ENCODE measurements around the gene ZNF124. TPM values are rescaled to one million over a fixed set of nuclear protein-coding genes. Genes with fewer than 3 reads are reported as not detected.
"Not testable (repeated sequence)": the region's sequence is repeated elsewhere in the genome, so short reads cannot be mapped to it uniquely, and the experiment has no call there.

The ZNF124 gene
- total RNA-seq, 1 donor from 2014 or later: 21.1 TPM

GRCh38 chr1:247164694-247165093 lies 7.1 kb downstream of the ZNF124 start:
- no peaks in the 10 kb centered on the region for H3K36me3 ChIP-seq (ENCODE audit: control insufficient read depth, insufficient read depth, low read length)
- FAIRE-seq (no peak), DNase-seq (ENCODE audit: low read depth) (no peak)
- no peak overlapping the region for H3K4me3 ChIP-seq (ENCODE audit: low read depth, low read length)
- TF ChIP-seq CTCF (IDR thresholded peaks at IDR 0.05; ENCODE audit: insufficient read depth, low read length, severe bottlenecking): no peak
- no peaks in the 10 kb centered on the region for H3K27me3 ChIP-seq (ENCODE audit: control insufficient read depth, insufficient read depth, low read length)

GRCh38 chr1:247156787-247157232 lies 15.0 kb downstream of the ZNF124 start:
- no peak overlapping the region for H3K4me3 ChIP-seq (ENCODE audit: low read depth, low read length)
- no peak for DNase-seq (ENCODE audit: low read depth)
- H3K27me3 ChIP-seq (ENCODE audit: control insufficient read depth, insufficient read depth, low read length): no peaks in the 10 kb centered on the region
- peaks cover 5% of the 10 kb centered on the region for H3K36me3 ChIP-seq (ENCODE audit: control insufficient read depth, insufficient read depth, low read length)
- TF ChIP-seq CTCF (IDR thresholded peaks at IDR 0.05; ENCODE audit: insufficient read depth, low read length, severe bottlenecking): no peak
- FAIRE-seq: no peak

- Histone ChIP-seq H3K4me3 (ENCODE audit: low read depth, low read length) (no peak overlapping the region), H3K27me3 (ENCODE audit: control insufficient read depth, insufficient read depth, low read length) (no peaks in the 10 kb centered on the region), H3K36me3 (ENCODE audit: control insufficient read depth, insufficient read depth, low read length) (no peaks in the 10 kb centered on the region)
- DNase-seq (ENCODE audit: low read depth) (no peak), FAIRE-seq (no peak)
- TF ChIP-seq CTCF (IDR thresholded peaks at IDR 0.05; ENCODE audit: insufficient read depth, low read length, severe bottlenecking): no peak
These were observed 24.0 kb downstream of the ZNF124 start for GRCh38 chr1:247147781-247148180.

GRCh38 chr1:247147120-247147519 lies 24.7 kb downstream of the ZNF124 start:
- not testable (repeated sequence) for FAIRE-seq; H3K36me3 ChIP-seq (ENCODE audit: control insufficient read depth, insufficient read depth, low read length); DNase-seq (ENCODE audit: low read depth); H3K27me3 ChIP-seq (ENCODE audit: control insufficient read depth, insufficient read depth, low read length); H3K4me3 ChIP-seq (ENCODE audit: low read depth, low read length)

- H3K36me3 ChIP-seq (ENCODE audit: control insufficient read depth, insufficient read depth, low read length): no peaks in the 10 kb centered on the region
- no peak for TF ChIP-seq CTCF (IDR thresholded peaks at IDR 0.05; ENCODE audit: insufficient read depth, low read length, severe bottlenecking)
- H3K4me3 ChIP-seq (ENCODE audit: low read depth, low read length): no peak overlapping the region
- no peak for FAIRE-seq
- H3K27me3 ChIP-seq (ENCODE audit: control insufficient read depth, insufficient read depth, low read length): no peaks in the 10 kb centered on the region
- DNase-seq (ENCODE audit: low read depth): no peak
These were observed 25.1 kb downstream of the ZNF124 start for GRCh38 chr1:247146671-247147070.

- Histone ChIP-seq H3K36me3 (ENCODE audit: control insufficient read depth, insufficient read depth, low read length) (no peaks in the 10 kb centered on the region), H3K4me3 (ENCODE audit: low read depth, low read length) (no peak overlapping the region), H3K27me3 (ENCODE audit: control insufficient read depth, insufficient read depth, low read length) (no peaks in the 10 kb centered on the region)
- DNase-seq (ENCODE audit: low read depth) (no peak), FAIRE-seq (no peak)
- no peak for TF ChIP-seq CTCF (IDR thresholded peaks at IDR 0.05; ENCODE audit: insufficient read depth, low read length, severe bottlenecking)
These were observed 26.5 kb downstream of the ZNF124 start for GRCh38 chr1:247145279-247145678.

GRCh38 chr1:247139557-247139956 lies 32.3 kb downstream of the ZNF124 start:
- not testable (repeated sequence) for H3K4me3 ChIP-seq (ENCODE audit: low read depth, low read length); DNase-seq (ENCODE audit: low read depth); FAIRE-seq; H3K27me3 ChIP-seq (ENCODE audit: control insufficient read depth, insufficient read depth, low read length); H3K36me3 ChIP-seq (ENCODE audit: control insufficient read depth, insufficient read depth, low read length)

Data from bronchial epithelial cell (primary cell).